ENCODE data around the gene PPARA.

DNA sequence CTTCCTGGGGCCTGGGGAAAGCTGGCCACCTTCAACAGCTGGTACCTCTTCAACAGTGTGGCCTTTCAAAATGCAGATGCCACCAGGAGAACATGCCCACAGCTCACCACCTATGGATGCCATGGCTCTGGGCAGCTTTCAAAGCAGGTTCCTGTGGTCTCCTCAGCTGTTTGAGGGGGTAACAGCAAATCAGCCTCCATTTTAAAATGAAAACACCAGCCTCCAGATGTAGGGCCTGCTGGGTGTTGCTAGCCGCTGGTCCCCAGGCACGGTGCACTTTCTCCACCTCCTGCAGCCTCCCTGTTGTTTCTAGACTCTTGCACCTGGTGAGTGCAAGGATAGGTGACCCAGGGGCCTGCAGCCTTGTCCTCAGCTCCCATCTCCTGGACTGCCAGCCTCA, 89.7 kb downstream of the PPARA start:
- TF ChIP-seq IFI16 (CRISPR knock-in tag; IDR thresholded peaks at IDR 0.05) (no peak), TCF7L2 (IDR thresholded peaks at IDR 0.05; ENCODE audit: low read depth, low read length) (no peak), ZBTB11 (CRISPR knock-in tag; IDR thresholded peaks at IDR 0.05) (no peak), ZNF3 (CRISPR knock-in tag; IDR thresholded peaks at IDR 0.05) (no peak), POLR2A (conservative IDR thresholded peaks at IDR 0.05) (no peak), PYGO2 (tag; IDR thresholded peaks at IDR 0.05) (no peak)
- TF ChIP-seq, protein P1, sequence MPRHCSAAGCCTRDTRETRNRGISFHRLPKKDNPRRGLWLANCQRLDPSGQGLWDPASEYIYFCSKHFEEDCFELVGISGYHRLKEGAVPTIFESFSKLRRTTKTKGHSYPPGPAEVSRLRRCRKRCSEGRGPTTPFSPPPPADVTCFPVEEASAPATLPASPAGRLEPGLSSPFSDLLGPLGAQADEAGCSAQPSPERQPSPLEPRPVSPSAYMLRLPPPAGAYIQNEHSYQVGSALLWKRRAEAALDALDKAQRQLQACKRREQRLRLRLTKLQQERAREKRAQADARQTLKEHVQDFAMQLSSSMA (CRISPR knock-in tag; IDR thresholded peaks at IDR 0.05): no peak

Measured in K562 (cell line).